ENCODE measurements around the gene PPP4R1.

Gene PPP4R1

GRCh38 chr18:9539283-9539682 lies 75.1 kb downstream of the PPP4R1 start:
- DNase-seq, result no peak

- DNase-seq, result no peak
These were observed 76.7 kb downstream of the PPP4R1 start for GRCh38 chr18:9537677-9538076.

GRCh38 chr18:9536354-9537152 lies 77.8 kb downstream of the PPP4R1 start:
- no peak for DNase-seq

- DNase-seq, result no peak
These were observed 78.8 kb downstream of the PPP4R1 start for GRCh38 chr18:9535430-9535991.

- no peak for DNase-seq
These were observed 79.5 kb downstream of the PPP4R1 start for GRCh38 chr18:9534844-9535243.

- DNase-seq, result no peak
These were observed 82.5 kb downstream of the PPP4R1 start for GRCh38 chr18:9531791-9532410.

GRCh38 chr18:9530226-9531009 lies 83.9 kb downstream of the PPP4R1 start:
- DNase-seq, result no peak

- no peak for DNase-seq
These were observed 87.9 kb downstream of the PPP4R1 start for GRCh38 chr18:9526458-9526857.

- DNase-seq, result no peak
These were observed 91.4 kb downstream of the PPP4R1 start for GRCh38 chr18:9522952-9523351.

GRCh38 chr18:9521770-9522169 lies 92.6 kb downstream of the PPP4R1 start:
- no peak for DNase-seq

- DNase-seq, result no peak
These were observed 93.7 kb downstream of the PPP4R1 start for GRCh38 chr18:9520666-9521065.

- DNase-seq, result no peak
These were observed 95.0 kb downstream of the PPP4R1 start for GRCh38 chr18:9519399-9519798.

- no peak for DNase-seq
These were observed 96.5 kb downstream of the PPP4R1 start for GRCh38 chr18:9517869-9518268.

GRCh38 chr18:9516437-9517064 lies 97.8 kb downstream of the PPP4R1 start:
- DNase-seq, result peak; percentile 21

- DNase-seq, result no peak
These were observed 100.3 kb downstream of the PPP4R1 start for GRCh38 chr18:9513971-9514512.

- no peak for DNase-seq
These were observed 105.8 kb downstream of the PPP4R1 start for GRCh38 chr18:9508446-9509025.

- no peak for DNase-seq
These were observed 106.7 kb downstream of the PPP4R1 start for GRCh38 chr18:9507565-9508088.

GRCh38 chr18:9506046-9506792 lies 108.1 kb downstream of the PPP4R1 start:
- DNase-seq, result no peak

All from activated T-cell treated with anti-CD3 and anti-CD28 coated beads, Interleukin-2, amount 50 U/mL, for 1 hour (primary cell).